DND-41 (cell line): ENCODE data around the gene PEPD.

Experiments
- ATAC-seq: fragments of 200-7000 bp; cut with Tn5 transposase; 3 replicates; pipeline ENCODE4 v1.9.1; 2021; ENCODE audit warnings: low read depth; ENCODE audit not compliant: insufficient read depth
- DNase-seq: peaks from one replicate; pipeline ENCODE4 v3.0.0-alpha.2; 2020
- H2AFZ ChIP-seq: 2 replicates; pipeline ENCODE4 v1.6.0; 2012; ENCODE audit warnings: low read depth, low read length
- H3K27ac ChIP-seq: 2 replicates; pipeline ENCODE4 v1.5.1; 2012; ENCODE audit warnings: low read length, inconsistent platforms
- H3K27me3 ChIP-seq: fragments of 200-600 bp; sonication (generic); 2 replicates; pipeline ENCODE4 v1.6.0; 2012; ENCODE audit warnings: low read length, mild to moderate bottlenecking, inconsistent platforms; ENCODE audit not compliant: insufficient read depth, poor library complexity
- H3K36me3 ChIP-seq: 2 replicates; pipeline ENCODE4 v1.5.1; 2012; ENCODE audit warnings: low read length, inconsistent platforms; ENCODE audit not compliant: insufficient read depth
- H3K4me1 ChIP-seq: 2 replicates; pipeline ENCODE4 v1.5.1; 2012; ENCODE audit warnings: mild to moderate bottlenecking, low read length; ENCODE audit not compliant: insufficient read depth
- H3K4me2 ChIP-seq: 2 replicates; pipeline ENCODE4 v1.6.0; 2012; ENCODE audit warnings: mild to moderate bottlenecking, moderate library complexity, low read length, inconsistent platforms; ENCODE audit not compliant: insufficient read depth
- H3K4me3 ChIP-seq, 2 experiments: fragments of 200-600 bp in 1 of 2; shearing (Covaris generic) in 1 of 2; 2 replicates each; pipeline ENCODE4 v1.5.1; 2012 to 2016; ENCODE audit warnings: inconsistent platforms in 2 of 2, low read length in 2 of 2, mild to moderate bottlenecking in 2 of 2, low read depth in 1 of 2, moderate library complexity in 1 of 2
- H3K79me2 ChIP-seq: 2 replicates; pipeline ENCODE4 v1.6.0; 2012; ENCODE audit warnings: low read length, inconsistent platforms; ENCODE audit not compliant: insufficient read depth
- H3K9ac ChIP-seq: 2 replicates; pipeline ENCODE4 v1.6.0; 2012; ENCODE audit warnings: low read depth, mild to moderate bottlenecking, inconsistent platforms, low read length, moderate library complexity
- H3K9me3 ChIP-seq: 2 replicates; pipeline ENCODE4 v1.5.1; 2012; ENCODE audit warnings: low read length, moderate library complexity, mild to moderate bottlenecking, inconsistent platforms; ENCODE audit not compliant: insufficient read depth, severe bottlenecking
- H4K20me1 ChIP-seq: 2 replicates; pipeline ENCODE4 v1.6.0; 2012; ENCODE audit warnings: low read length; ENCODE audit not compliant: insufficient read depth
- CTCF ChIP-seq: IDR thresholded peaks from 2 replicates; pipeline ENCODE4 v1.5.1; 2012; ENCODE audit warnings: borderline replicate concordance, low read length, moderate library complexity, mild to moderate bottlenecking; ENCODE audit not compliant: poor library complexity, severe bottlenecking; ENCODE audit errors: extremely low read depth
- EZH2 ChIP-seq: IDR thresholded peaks from 3 replicates; pipeline ENCODE4 v1.6.1; 2012; ENCODE audit warnings: borderline replicate concordance, low read depth, mild to moderate bottlenecking, moderate library complexity, low read length, inconsistent platforms; ENCODE audit not compliant: severe bottlenecking

The PEPD gene

GRCh38 chr19:33508431-33508830 is 13.2 kb downstream of the PEPD start:
- no peaks in the 10 kb centered on the region for H3K79me2 ChIP-seq
- H3K4me1 ChIP-seq: no peaks in the 10 kb centered on the region
- H3K27me3 ChIP-seq: no peaks in the 10 kb centered on the region
- peaks cover 26% of the 10 kb centered on the region for H4K20me1 ChIP-seq
- DNase-seq: no peak
- ATAC-seq: no peak
- no peaks in the 10 kb centered on the region for H3K9me3 ChIP-seq
- H2AFZ ChIP-seq: no peak overlapping the region
- no peak overlapping the region for H3K27ac ChIP-seq
- no peak overlapping the region for H3K4me2 ChIP-seq
- H3K36me3 ChIP-seq: no peaks in the 10 kb centered on the region
- H3K9ac ChIP-seq: no peak overlapping the region
- TF ChIP-seq CTCF: no peak
- TF ChIP-seq EZH2: no peak
- H3K4me3 ChIP-seq: no peak overlapping the region

- Histone ChIP-seq H3K4me1 (no peaks in the 10 kb centered on the region), H4K20me1 (peaks cover 22% of the 10 kb centered on the region)
- ATAC-seq: no peak
Measured at GRCh38 chr19:33508009-33508408, 13.6 kb downstream of the PEPD start.

GRCh38 chr19:33507021-33507956 is 14.3 kb downstream of the PEPD start:
- no peak for ATAC-seq
- no peak overlapping the region for H3K27ac ChIP-seq
- no peaks in the 10 kb centered on the region for H3K4me1 ChIP-seq

More at GRCh38 chr19:33508009-33508408, 13.6 kb downstream of the PEPD start:
- Histone ChIP-seq H3K36me3 (no peaks in the 10 kb centered on the region), H3K4me2 (no peak overlapping the region), H3K27me3 (no peaks in the 10 kb centered on the region), H3K9me3 (no peaks in the 10 kb centered on the region), H3K4me3 (no peak overlapping the region), H2AFZ (no peak overlapping the region), H3K9ac (no peak overlapping the region), H3K79me2 (no peaks in the 10 kb centered on the region), H3K27ac (no peak overlapping the region)
- no peak for TF ChIP-seq CTCF
- TF ChIP-seq EZH2: no peak
- DNase-seq: no peak

More at GRCh38 chr19:33507021-33507956, 14.3 kb downstream of the PEPD start:
- Histone ChIP-seq H3K9me3 (no peaks in the 10 kb centered on the region), H2AFZ (no peak overlapping the region), H3K9ac (no peak overlapping the region), H3K36me3 (no peaks in the 10 kb centered on the region), H3K27me3 (no peaks in the 10 kb centered on the region), H3K4me2 (no peak overlapping the region), H4K20me1 (peaks cover 15% of the 10 kb centered on the region), H3K79me2 (no peaks in the 10 kb centered on the region), H3K4me3 (no peak overlapping the region)
- no peak for DNase-seq
- TF ChIP-seq EZH2: no peak
- TF ChIP-seq CTCF: no peak
